Stimulated activated CD8-positive, alpha-beta memory T cell treated with anti-CD3 and anti-CD28 coated beads, Interleukin-4, amount 100 ng/mL, for 24 hours (primary cell): Measurements from ENCODE around the gene TMEM39A.

Experiments
- DNase-seq: peaks from one replicate; pipeline ENCODE4 v3.0.0-alpha.2; 2020; ENCODE audit warnings: low read depth

TMEM39A gene

GRCh38 chr3:119463171-119464169 is at the start of gene TMEM39A:
Gene TMEM39A (minus strand): TSS chr3:119463615. CDS start chr3:119462074, 1,541 bp downstream.
- peak; percentile 100 for DNase-seq

GRCh38 chr3:119510690-119511089 is 47.3 kb upstream of the TMEM39A start:
- DNase-seq = no peak

GRCh38 chr3:119508172-119508845 is 44.9 kb upstream of the TMEM39A start:
- DNase-seq = no peak

GRCh38 chr3:119507404-119507803 is 44.0 kb upstream of the TMEM39A start:
- DNase-seq = no peak

- DNase-seq = no peak
These were observed 43.2 kb upstream of the TMEM39A start for GRCh38 chr3:119506631-119507030.

GRCh38 chr3:119500901-119501300 is 37.5 kb upstream of the TMEM39A start:
- no peak for DNase-seq

GRCh38 chr3:119500265-119500664 is 36.9 kb upstream of the TMEM39A start:
- no peak for DNase-seq

GRCh38 chr3:119498186-119499011 is 35.0 kb upstream of the TMEM39A start, which contains the start of gene TIMMDC1:
Gene TIMMDC1 (plus strand): TSS chr3:119498547. CDS start chr3:119498734, 187 bp downstream.
- DNase-seq = peak; percentile 97

- DNase-seq = no peak
These were observed 34.4 kb upstream of the TMEM39A start for GRCh38 chr3:119497820-119498185.

GRCh38 chr3:119494597-119494996 is 31.2 kb upstream of the TMEM39A start:
- no peak for DNase-seq

GRCh38 chr3:119492810-119493209 is 29.4 kb upstream of the TMEM39A start:
- DNase-seq = no peak

GRCh38 chr3:119492128-119492527 is 28.7 kb upstream of the TMEM39A start:
- no peak for DNase-seq

- no peak for DNase-seq
These were observed 26.7 kb upstream of the TMEM39A start for GRCh38 chr3:119490153-119490552.

GRCh38 chr3:119485563-119485962 is 22.1 kb upstream of the TMEM39A start:
- DNase-seq = no peak

GRCh38 chr3:119483101-119483500 is 19.7 kb upstream of the TMEM39A start:
- DNase-seq = no peak

GRCh38 chr3:119481079-119481478 is 17.7 kb upstream of the TMEM39A start:
- no peak for DNase-seq

GRCh38 chr3:119470866-119471265 is 7.5 kb upstream of the TMEM39A start:
- DNase-seq = no peak

- no peak for DNase-seq
These were observed 6.2 kb upstream of the TMEM39A start for GRCh38 chr3:119469418-119470189.

- DNase-seq = no peak
These were observed 4.6 kb upstream of the TMEM39A start for GRCh38 chr3:119468041-119468440.

GRCh38 chr3:119457246-119457645 is 6.2 kb downstream of the TMEM39A start:
- DNase-seq = no peak

GRCh38 chr3:119456469-119456868 is 6.9 kb downstream of the TMEM39A start:
- DNase-seq = no peak
